Measurements from ENCODE around the gene CPXM1.
"Not testable (repeated sequence)": the region's sequence is repeated elsewhere in the genome, so short reads cannot be mapped to it uniquely, and the experiment has no call there.

The CPXM1 gene

DNA sequence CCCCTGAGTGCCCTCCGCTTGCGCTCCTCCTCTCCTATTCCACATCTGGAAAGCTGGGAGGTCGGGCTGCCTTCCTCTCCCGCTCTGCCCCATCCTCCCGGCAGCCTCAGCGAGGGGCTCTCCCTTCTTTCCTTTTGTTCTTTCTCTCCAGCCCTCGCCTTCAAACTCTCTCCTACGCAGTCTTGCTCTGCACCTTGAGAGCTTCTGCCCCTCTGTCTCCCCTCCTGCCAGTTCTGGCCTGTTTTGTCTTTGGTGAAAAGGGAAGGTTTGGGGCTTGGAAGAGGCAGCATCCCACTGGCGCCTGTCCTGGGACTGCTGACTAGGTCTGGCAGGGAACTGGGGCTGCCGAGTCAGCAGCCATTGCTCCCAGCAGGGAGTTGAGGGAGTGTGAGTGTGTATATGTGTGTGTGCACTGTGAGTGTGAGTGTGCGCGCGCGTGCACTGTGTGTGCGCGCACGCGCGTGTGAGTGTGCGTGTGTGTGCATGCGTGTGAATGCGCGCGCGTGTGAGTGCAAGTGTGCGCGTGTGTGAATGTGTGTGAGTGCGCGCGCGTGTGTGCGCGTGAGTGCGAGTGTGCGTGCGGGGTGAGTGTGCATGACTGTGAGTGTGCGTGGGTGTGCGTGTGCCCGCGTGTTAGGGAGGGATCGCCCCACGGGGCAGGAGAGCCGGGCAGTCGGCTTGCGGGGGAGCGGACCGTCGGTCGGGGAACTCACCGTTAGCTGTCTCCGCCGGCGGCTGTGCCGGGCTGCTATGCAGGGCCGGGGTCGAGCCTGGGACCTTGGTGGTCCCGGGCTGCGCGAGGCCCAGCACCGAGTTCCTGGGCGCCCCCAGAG is 523 bp downstream of the CPXM1 start:
- DNase-seq (ENCODE audit: low read depth): no peak

DNA sequence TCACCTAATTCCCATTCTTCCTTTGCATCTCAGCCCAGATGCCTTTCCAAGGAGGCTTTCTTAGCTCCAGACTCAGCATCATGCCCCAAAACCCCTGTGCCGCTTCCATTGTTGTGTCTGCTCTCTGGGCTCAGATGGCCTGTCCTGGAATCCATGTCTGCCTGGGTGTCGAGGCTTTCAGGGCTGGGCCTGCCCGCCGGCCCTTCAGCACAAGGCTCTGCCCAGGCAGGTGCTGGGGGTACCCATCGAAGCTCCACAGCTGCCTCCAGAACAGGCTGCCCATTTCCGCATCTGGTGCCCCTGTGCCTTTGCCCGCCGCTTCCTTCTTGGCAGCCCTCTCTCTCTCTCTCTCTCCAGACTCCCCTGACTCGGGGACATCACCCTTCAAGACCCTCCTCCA is 1.2 kb downstream of the CPXM1 start:
- DNase-seq (ENCODE audit: low read depth): no peak

DNA sequence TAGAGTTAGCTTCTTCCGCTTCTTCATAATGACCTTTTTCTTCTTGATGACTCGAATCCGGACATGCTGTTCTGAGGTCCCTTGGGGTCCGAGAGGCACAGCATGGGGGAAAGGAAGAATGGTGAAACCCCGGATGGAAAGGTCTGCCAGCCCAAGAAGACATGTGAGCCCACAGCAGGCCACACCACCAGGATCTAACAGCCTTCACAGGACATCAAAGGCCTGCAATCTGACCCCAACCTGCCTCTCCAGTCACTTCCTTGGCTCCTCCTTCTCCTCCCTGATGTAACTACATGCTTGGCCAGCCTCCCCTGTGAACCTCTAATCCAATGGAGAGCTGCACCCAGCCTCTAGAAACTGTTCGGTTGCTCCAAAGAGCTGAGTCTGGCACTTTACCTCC is 1.6 kb downstream of the CPXM1 start:
- DNase-seq (ENCODE audit: low read depth): no peak

DNA sequence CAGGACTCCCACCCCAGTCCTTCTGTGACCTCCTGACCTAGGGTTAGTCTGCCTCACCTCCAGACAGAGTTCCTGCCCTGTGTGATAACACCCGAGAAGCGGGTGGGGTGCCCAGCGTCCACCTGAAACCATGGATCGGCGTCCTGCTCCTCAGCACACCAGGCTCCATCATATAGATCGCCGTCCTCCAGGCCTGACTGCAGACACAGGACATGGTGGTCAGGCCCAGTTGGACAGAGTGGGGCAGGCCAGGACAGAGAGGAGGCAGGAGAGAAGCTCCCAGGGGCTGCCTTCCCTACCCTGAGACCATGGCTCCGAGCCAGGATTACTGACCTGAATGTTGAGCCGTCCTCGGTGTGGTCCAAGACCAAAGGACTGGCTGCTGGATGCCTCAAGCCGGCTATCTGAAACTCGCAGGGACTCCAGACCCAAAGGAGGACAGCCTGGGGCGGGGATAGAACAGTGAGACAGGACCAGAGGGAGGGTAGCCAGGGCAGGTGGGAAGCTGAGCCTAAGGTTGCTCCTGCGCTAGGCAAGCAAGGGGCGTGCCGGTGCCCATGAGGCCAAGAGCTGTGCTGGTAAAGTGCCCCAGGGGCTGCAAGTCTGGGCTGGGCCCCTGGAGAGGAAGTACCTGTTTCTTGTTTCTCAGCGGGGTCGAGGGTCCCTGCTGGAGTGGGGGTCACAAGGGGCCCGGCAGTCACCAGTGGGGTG is 2.2 kb downstream of the CPXM1 start:
- DNase-seq (ENCODE audit: low read depth): no peak

DNA sequence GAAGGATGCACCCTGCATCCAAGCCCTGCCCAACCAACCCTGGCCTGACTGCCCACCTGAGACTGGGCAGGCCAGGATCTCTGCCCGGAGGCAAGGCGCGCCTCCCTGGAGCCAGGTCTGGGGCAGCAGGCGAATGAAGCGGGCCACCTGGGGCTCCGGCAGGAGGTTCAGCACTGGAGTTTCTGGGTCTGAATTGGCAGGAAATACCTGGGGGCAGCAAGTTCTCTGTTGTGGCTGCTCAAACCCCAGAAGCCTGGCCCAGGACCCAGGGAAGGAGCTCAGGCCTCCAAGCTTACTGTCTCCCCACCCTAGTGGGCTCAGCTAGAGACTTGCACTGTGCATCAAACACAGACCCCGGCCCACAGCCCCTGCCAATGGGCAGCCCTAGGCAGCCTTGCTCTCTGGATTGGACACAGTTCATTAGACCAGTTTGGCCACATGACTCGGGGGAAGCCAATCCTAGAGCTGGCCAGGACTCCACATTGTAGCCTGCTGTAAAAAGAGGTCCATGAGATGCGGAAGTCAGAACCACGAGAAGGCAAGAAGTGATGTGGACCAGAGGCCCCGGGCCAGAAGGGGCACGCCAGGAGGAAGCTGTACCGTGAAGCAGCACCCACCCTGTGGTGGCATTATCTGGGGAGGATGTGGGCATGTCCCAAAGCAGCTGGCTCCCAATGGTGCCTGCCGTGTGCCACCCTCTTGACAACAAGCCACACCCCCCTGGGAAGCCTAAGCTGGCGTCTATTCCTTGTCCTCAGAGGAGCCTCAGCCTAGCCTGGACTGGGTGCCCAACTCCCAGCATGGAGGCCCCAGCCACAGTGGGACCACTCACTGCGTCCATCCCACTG is 3.1 kb downstream of the CPXM1 start:
- no peak for DNase-seq (ENCODE audit: low read depth)

- DNase-seq (ENCODE audit: low read depth): no peak
Measured at GRCh38 chr20:2796011-2796660, 4.3 kb downstream of the CPXM1 start.

GRCh38 chr20:2795451-2795850 is 5.0 kb downstream of the CPXM1 start:
- DNase-seq (ENCODE audit: low read depth): no peak

DNA sequence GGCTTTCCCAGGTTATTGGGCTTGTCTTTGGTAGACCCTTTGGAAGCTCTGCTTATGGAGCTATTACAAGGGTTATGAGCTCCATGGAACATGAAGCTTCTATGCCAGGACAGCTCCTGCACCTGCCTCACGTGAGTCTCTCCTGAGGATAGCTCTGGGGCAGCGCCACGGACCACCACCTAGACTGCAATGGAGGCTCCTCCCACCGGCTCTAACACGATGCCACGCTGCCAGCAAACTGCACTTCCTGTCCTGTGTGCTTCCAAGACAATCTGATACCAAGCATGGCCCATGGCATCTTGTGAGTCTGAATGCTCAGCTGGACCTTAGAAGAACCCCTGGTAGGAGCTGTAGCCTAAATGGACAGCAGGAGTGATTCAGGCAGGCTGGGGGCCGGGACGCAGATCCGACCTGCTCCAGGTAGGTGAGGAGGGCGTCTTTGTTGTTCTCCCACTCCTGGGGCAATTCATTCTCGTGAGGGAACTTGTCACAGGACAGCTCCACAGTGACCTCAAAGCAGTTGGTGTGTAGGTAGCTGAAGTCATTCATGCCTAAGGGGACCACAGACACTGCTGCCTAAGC is 5.5 kb downstream of the CPXM1 start:
- DNase-seq (ENCODE audit: low read depth): no peak

DNA sequence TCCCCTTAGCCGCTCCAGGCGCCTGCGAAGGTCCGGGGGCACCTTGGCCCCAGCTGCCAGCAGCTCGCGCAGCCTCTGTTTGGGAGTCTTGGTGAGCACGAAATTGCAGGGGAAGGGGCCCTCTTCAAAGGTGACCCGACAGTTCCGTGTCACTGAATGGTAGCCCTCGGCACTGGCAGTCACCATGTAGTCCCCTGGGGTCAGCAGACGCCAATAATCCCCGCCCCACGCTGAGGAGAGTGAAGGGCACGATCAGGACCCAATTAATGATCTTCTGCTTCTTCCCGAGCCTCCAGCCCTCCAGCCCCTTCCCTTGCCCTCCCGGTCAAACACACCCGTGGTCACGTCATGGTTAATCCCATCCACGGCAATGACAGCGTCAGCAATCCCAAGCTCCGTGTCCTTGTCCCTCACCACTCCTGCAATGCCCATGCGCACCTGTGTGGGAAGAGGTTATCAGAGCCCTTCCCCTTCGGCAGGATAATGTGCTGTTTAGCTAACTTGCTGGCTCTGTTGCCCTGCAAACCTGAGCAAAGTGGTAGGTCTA is 6.2 kb downstream of the CPXM1 start:
- DNase-seq (ENCODE audit: low read depth): no peak

DNA sequence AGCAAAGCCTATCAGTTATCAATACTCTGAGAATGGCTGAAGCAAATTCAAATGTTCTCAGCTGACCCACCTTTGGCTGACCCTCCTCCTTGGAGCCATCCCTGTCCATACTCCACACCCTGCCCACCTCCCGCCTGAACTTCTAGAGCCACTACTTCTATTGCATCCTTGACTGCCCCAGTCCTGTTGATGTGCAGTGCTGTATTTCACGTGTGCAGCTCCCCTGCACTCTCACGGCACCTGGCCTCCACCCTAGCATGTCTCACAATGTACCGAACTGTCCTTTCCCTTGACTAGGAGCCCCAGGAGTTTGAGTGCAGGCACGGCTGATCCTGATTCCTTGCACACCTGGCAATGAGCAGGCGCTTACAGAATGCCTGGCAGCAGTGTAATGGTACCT is 7.0 kb downstream of the CPXM1 start:
- DNase-seq (ENCODE audit: low read depth): no peak

DNA sequence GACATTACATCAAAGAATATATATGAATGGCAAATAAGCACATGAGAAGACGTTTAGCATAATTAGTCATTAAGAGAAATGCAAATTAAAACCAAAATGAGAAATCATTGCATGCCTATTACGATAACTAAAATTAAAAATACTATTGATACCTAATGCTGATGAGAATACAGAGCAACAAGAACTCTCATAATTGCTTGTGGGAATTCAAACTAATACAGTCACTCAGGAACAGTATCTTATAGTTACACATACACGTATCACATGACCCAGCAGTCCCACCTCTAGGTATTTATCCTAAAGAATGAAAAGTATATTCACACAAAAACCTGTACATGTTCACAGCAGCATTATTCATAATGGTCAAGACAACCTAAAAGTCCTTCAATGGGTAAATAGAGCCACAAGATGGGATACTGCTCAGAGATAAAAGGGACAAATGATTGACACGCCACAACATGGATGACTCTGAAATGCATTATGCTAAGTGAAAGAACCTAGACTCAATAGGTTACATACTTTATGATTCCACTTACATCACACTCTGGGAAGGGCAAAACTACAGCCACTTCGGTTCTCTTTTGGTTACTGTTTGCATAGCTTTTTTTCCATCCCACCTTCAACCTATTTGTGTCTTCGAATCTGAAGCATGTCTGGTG is 16.4 kb downstream of the CPXM1 start:
- DNase-seq (ENCODE audit: low read depth): no peak

GRCh38 chr20:2780948-2781347 is 19.5 kb downstream of the CPXM1 start:
- no peak for DNase-seq (ENCODE audit: low read depth)

- DNase-seq (ENCODE audit: low read depth): no peak
Measured at GRCh38 chr20:2778602-2779321, 21.7 kb downstream of the CPXM1 start.

GRCh38 chr20:2775139-2775538 is 25.3 kb downstream of the CPXM1 start:
- DNase-seq (ENCODE audit: low read depth): no peak

DNA sequence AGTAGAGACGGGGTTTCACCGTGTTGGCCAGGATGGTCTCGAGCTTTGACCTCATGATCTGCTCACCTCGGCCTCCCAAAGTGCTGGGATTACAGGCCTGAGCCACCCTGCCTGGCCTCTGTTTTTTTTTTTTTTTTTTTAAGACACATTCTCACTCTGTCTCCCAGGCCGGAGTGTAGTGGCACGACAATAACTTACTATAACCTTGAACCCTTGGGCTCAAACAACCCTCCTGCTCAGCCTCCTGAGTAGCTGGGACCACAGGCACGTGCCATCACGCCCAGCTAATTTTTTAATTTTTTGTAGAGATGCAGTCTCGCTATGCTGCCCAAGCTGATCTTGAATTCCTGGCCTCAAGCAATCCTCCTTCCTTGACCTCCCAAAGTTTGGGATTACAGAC is 26.6 kb downstream of the CPXM1 start:
- DNase-seq (ENCODE audit: low read depth): no peak

- DNase-seq (ENCODE audit: low read depth): no peak
Measured at GRCh38 chr20:2771631-2772080, 28.8 kb downstream of the CPXM1 start.

DNA sequence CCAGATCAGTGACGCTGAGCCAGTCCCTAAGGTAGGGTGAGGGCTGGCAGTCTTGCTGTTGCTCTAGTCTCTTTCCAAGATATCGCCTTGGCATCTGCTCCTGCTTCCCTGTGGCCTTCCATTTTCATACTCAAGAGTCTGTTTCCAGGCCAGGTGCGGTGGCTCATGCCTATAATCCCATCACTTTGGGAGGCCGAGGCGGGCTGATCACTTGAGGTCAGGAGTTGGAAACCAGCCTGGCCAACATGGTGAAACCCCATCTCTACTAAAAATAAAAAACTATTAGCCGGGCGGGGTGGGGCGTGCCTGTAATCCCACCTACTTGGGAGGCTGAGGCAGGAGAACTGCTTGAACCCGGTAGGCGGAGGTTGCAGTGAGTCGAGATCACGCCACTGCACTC is 30.3 kb downstream of the CPXM1 start:
- not testable (repeated sequence) for DNase-seq (ENCODE audit: low read depth)

DNA sequence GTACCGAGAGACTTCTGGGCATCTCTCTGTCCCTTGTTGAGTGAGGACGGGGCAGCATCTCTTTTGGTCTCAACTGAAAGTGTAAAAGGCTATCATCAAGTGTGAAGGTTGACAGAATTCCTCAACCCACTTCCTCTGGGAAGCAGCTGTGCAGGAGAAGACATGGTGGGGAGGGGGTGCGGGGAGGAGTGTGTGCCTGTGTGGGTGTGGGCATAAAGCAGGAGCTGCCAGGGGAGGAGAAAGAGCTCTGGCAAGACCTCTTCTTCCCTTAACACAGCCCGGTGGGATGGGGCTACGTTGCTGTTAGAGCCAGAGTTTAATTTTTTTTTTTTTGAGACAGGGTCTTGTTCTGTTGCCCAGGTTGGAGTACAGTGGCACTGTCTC is 31.8 kb downstream of the CPXM1 start:
- DNase-seq (ENCODE audit: low read depth): no peak

- no peak for DNase-seq (ENCODE audit: low read depth)
Measured at GRCh38 chr20:2767768-2768631, 32.4 kb downstream of the CPXM1 start.

Measured in T follicular helper cell (primary cell).